K562 treated with DMSO at 1 percent for 48 hours (cell line): ENCODE data around the gene PRRG3. TPM values are rescaled to one million over a fixed set of nuclear protein-coding genes. Genes with fewer than 3 reads are reported as not detected.

Experiments used
- total RNA-seq: library from RNA; unstranded; fragments of 300-600 nt; gene quantifications from 2 replicates; pipeline ENCODE4 v1.2.3, GENCODE V29; 2022; ENCODE audit warnings: low replicate concordance; ENCODE audit errors: extremely low read depth

Gene PRRG3
- total RNA-seq, result not detected in 2 replicates

DNA sequence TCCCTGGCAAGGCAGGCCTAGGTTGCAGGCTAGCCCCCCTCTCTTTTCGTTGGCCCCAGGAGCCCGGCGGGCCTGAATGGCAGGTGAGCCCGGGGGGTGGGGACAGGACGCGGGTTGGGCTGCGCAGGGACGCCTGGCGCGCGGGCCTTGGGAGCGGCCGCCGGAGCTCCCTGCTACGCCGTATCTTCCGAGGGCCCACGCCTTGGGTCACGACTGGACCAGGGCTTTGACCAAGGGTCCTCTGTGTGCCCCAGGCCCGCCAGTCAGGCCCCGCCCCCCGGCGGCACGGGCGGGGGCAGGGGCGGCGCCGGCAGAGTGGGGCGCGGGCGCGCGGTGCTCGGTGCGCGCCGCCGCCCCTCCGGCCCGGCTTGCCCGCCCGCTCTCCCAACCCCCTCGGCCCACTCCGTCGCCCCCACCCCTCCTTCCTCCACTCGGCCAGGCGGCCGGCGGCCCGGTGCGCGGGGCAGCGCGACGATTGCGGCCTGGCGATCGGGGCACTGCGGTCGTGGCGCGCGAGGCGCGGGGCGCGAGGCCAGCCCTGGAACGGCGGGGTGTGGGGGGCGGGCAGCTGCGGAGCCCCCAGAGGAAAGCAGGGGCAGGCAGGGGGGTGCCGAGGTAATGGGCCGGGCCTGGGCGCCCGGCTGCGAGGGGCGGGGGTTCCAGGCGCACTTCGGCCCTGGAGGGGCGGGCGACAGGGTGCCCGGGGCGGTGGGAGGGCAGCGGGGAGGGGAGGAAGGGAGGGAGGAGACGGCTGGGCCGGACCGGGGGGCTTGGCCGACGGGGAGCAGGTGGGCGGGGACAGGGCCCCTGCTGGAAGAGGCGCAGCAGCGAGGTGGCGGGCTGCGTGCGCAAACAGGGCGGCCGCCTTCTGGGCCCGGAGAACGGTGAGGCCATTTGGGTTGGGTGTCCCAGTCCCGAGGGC lies at the start of gene PRRG3:
Gene PRRG3, plus strand, starts transcription at position 798 of the 922 bp plus-strand sequence. CDS start 3,357 bp downstream, outside the sequence.

DNA sequence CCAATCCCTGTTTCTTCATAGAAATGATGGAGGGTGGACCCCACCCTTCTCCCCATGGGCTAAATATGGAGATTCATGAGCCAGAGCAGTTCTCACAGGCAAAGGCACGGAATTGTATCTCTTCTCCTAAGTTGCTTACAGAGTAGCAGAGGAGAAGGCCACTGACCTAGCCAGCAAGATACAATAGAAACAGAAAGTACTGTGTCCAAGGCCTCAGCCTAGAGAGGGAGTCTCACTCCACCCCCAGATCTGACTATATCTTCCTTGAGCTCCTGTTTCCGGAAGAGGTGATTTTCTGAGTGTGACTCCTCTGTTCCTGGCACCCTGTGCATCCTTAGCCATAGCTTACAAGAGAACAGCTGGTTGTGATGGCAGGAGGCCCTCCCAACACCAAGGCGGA lies 20.5 kb downstream of the PRRG3 start, which contains the start of gene FATE1:
Gene FATE1, plus strand, starts transcription at position 284 of the 400 bp plus-strand sequence. Its CDS starts 85 bp downstream, at position 369.

DNA sequence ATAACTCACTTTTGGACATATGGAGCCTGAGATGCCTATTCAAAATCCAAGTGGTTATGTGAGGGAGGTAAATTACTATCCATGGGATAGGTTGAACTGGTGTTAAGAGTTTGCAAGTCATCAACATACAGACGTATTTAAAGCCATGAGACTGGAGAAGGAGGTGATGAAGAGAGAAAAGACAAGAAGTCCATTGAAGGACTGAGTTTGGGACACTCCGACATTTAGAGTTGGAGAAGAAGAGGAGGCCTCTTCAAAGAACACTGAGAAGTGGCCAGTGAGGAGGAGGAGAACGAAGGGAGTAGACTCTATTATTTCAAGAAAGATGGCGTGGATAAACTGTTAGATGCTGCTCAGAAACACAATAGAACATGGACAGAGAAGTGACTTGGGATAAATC lies 39.2 kb downstream of the PRRG3 start, which contains the start of gene CNGA2:
Gene CNGA2, plus strand, starts transcription at position 301 of the 400 bp plus-strand sequence. CDS start 3,738 bp downstream, outside the sequence.

Other genes starting within 250 kb of the PRRG3 start
- gene PASD1, start 131.8 kb upstream of the PRRG3 start, total RNA-seq, result not detected in 2 replicates
- gene FATE1, start 20.6 kb downstream of the PRRG3 start, total RNA-seq, result not detected in 2 replicates
- gene CNGA2, start 39.3 kb downstream of the PRRG3 start, total RNA-seq, result not detected in 2 replicates
- gene MAGEA4, start 217.4 kb downstream of the PRRG3 start, total RNA-seq, result not detected in 2 replicates